H1 (cell line): ENCODE data around the gene FAM83G. TPM values are rescaled to one million over a fixed set of nuclear protein-coding genes. Genes with fewer than 3 reads are reported as not detected.

Experiments used
- CTCF ChIA-PET: fragments of 300-600 bp; sonication (Branson Sonifier 250); formaldehyde crosslinking; loops from one replicate; lab custom pipeline; 2021; ENCODE audit not compliant: partially characterized antibody; lab: Charles Lee
- POLR2A ChIA-PET: fragments of 300-600 bp; sonication (Branson Sonifier 250); formaldehyde crosslinking; loops from one replicate; lab custom pipeline; 2021; ENCODE audit warnings: inconsistent platforms; ENCODE audit not compliant: partially characterized antibody; lab: Charles Lee
- DNase-seq, 2 experiments: peaks; one replicate each; pipeline versions ENCODE4 v3.0.0 to v3.0.0-alpha.2; 2010 to 2022; ENCODE audit warnings: low spot score in 2 of 2, low read depth in 1 of 2, mixed read lengths in 1 of 2
- FAIRE-seq: peaks from 2 replicates; lab custom pipeline; 2011; peaks lifted over from hg19 to GRCh38; lab: Jason Lieb, UNC
- H2AFZ ChIP-seq: 2 replicates; pipeline ENCODE4 v1.8.1; 2012; ENCODE audit warnings: low read length, inconsistent platforms
- H2AK5ac ChIP-seq: 2 replicates; pipeline ENCODE4 v1.6.1; 2013; ENCODE audit warnings: low read depth, low read length
- H2BK120ac ChIP-seq: replicated peaks from 2 replicates; pipeline ENCODE3; 2013; ENCODE audit warnings: low read depth, low read length, inconsistent platforms
- H2BK12ac ChIP-seq: 2 replicates; pipeline ENCODE4 v1.6.1; 2013; ENCODE audit warnings: low read depth, low read length
- H2BK15ac ChIP-seq: 2 replicates; pipeline ENCODE4 v1.6.1; 2013; ENCODE audit warnings: low read length
- H2BK20ac ChIP-seq: 2 replicates; pipeline ENCODE4 v1.6.1; 2013; ENCODE audit warnings: low read length
- H2BK5ac ChIP-seq: 2 replicates; pipeline ENCODE4 v1.6.1; 2013; ENCODE audit warnings: low read depth, low read length
- H3K14ac ChIP-seq: 2 replicates; pipeline ENCODE4 v1.6.1; 2013; ENCODE audit warnings: inconsistent platforms; ENCODE audit not compliant: insufficient read length
- H3K18ac ChIP-seq: 2 replicates; pipeline ENCODE4 v1.6.1; 2013; ENCODE audit warnings: low read length; ENCODE audit errors: extremely low read depth
- H3K23ac ChIP-seq: 2 replicates; pipeline ENCODE4 v1.6.1; 2013; ENCODE audit warnings: inconsistent platforms; ENCODE audit not compliant: insufficient read length
- H3K23me2 ChIP-seq: 2 replicates; pipeline ENCODE4 v1.6.1; 2013; ENCODE audit warnings: low read depth, low read length
- H3K27ac ChIP-seq: 2 replicates; pipeline ENCODE4 v1.6.1; 2011; ENCODE audit warnings: low read depth, low read length, inconsistent platforms
- H3K27me3 ChIP-seq, 4 experiments: replicated peaks in 1 of 4; 1 replicate in 1 of 4; 2 replicates in 3 of 4; pipeline versions ENCODE4 v1.6.1 to v1.8.1; 2011 to 2013; ENCODE audit warnings: low read length in 3 of 4, mild to moderate bottlenecking in 3 of 4, inconsistent platforms in 2 of 4, mixed read lengths in 2 of 4, moderate library complexity in 1 of 4; ENCODE audit not compliant: control insufficient read depth in 3 of 4, insufficient read depth in 3 of 4; ENCODE audit errors: extremely low read depth in 1 of 4
- H3K36me3 ChIP-seq, 4 experiments: 2 replicates each; pipeline versions ENCODE4 v1.6.1 to v1.8.1; 2011 to 2013; ENCODE audit warnings: mild to moderate bottlenecking in 4 of 4, low read length in 3 of 4, moderate library complexity in 2 of 4, control low read depth in 1 of 4, inconsistent platforms in 1 of 4; ENCODE audit not compliant: insufficient read depth in 4 of 4, control insufficient read depth in 2 of 4
- H3K4ac ChIP-seq: replicated peaks from 2 replicates; pipeline ENCODE3; 2013; ENCODE audit warnings: low read length, low read depth, mixed read lengths, inconsistent platforms; ENCODE audit not compliant: insufficient read length
- H3K4me1 ChIP-seq, 4 experiments: replicated peaks in 1 of 4; 1 replicate in 1 of 4; 2 replicates in 3 of 4; pipeline versions ENCODE4 v1.6.1 to v1.8.1; 2011 to 2013; ENCODE audit warnings: low read length in 3 of 4, inconsistent platforms in 2 of 4, mixed read lengths in 1 of 4; ENCODE audit not compliant: insufficient read depth in 4 of 4, control insufficient read depth in 3 of 4
- H3K4me2 ChIP-seq, 2 experiments: 2 replicates each; pipeline versions ENCODE4 v1.6.1 to v1.8.1; 2011 to 2013; ENCODE audit warnings: low read depth in 2 of 2, low read length in 2 of 2, control low read depth in 1 of 2, inconsistent platforms in 1 of 2, mild to moderate bottlenecking in 1 of 2; ENCODE audit not compliant: insufficient read depth in 1 of 2
- H3K4me3 ChIP-seq, 4 experiments: fragments of 200-600, 300-600 bp in 1 of 4; sonication (generic), shearing (Covaris generic), sonication (Bioruptor Twin) in 1 of 4; 2 replicates each; pipeline versions ENCODE4 v1.5.1 to v1.8.1; 2011 to 2016; ENCODE audit warnings: low read length in 4 of 4, low read depth in 3 of 4, control low read depth in 2 of 4, inconsistent platforms in 2 of 4, mild to moderate bottlenecking in 2 of 4, mixed read lengths in 1 of 4, moderate library complexity in 1 of 4; ENCODE audit not compliant: insufficient read depth in 2 of 4; ENCODE audit errors: extremely low read depth in 1 of 4
- H3K56ac ChIP-seq: replicated peaks from 2 replicates; pipeline ENCODE3; 2013; ENCODE audit warnings: low read depth, mild to moderate bottlenecking, mixed read lengths, low read length, inconsistent platforms; ENCODE audit not compliant: insufficient read length
- H3K79me1 ChIP-seq: 2 replicates; pipeline ENCODE4 v1.6.1; 2013; ENCODE audit warnings: low read depth, low read length, control low read depth
- H3K79me2 ChIP-seq, 2 experiments: 2 replicates each; pipeline versions ENCODE4 v1.6.1 to v1.8.1; 2012 to 2013; ENCODE audit warnings: low read length in 2 of 2, mild to moderate bottlenecking in 2 of 2, inconsistent platforms in 1 of 2; ENCODE audit not compliant: insufficient read depth in 2 of 2, control insufficient read depth in 1 of 2
- H3K9ac ChIP-seq, 4 experiments: replicated peaks in 1 of 4; 1 replicate in 1 of 4; 2 replicates in 3 of 4; pipeline versions ENCODE4 v1.6.1 to v1.8.1; 2011 to 2013; ENCODE audit warnings: low read depth in 3 of 4, low read length in 3 of 4, control low read depth in 2 of 4, mild to moderate bottlenecking in 2 of 4, moderate library complexity in 2 of 4, inconsistent platforms in 1 of 4; ENCODE audit errors: extremely low read depth in 1 of 4
- H3K9me3 ChIP-seq, 2 experiments: 2 replicates each; pipeline versions ENCODE4 v1.6.1 to v1.8.1; 2012 to 2013; ENCODE audit warnings: mild to moderate bottlenecking in 2 of 2, moderate library complexity in 2 of 2, control low read depth in 1 of 2, inconsistent platforms in 1 of 2, low read depth in 1 of 2, low read length in 1 of 2, mixed read lengths in 1 of 2; ENCODE audit not compliant: insufficient read depth in 2 of 2
- H4K20me1 ChIP-seq, 2 experiments: replicated peaks in 1 of 2; 2 replicates each; pipeline versions ENCODE3 to v1.8.1; 2011 to 2013; ENCODE audit warnings: inconsistent platforms in 2 of 2, low read length in 2 of 2, mild to moderate bottlenecking in 1 of 2; ENCODE audit not compliant: insufficient read depth in 2 of 2, control insufficient read depth in 1 of 2
- H4K5ac ChIP-seq: 2 replicates; pipeline ENCODE4 v1.6.1; 2013; ENCODE audit warnings: low read length, low read depth, mixed read lengths, inconsistent platforms; ENCODE audit not compliant: insufficient read length
- H4K8ac ChIP-seq: 2 replicates; pipeline ENCODE4 v1.8.0; 2013; ENCODE audit warnings: mild to moderate bottlenecking, moderate library complexity, low read length, inconsistent platforms; ENCODE audit not compliant: insufficient read depth; ENCODE audit errors: extremely low read depth
- H4K91ac ChIP-seq: replicated peaks from 2 replicates; pipeline ENCODE3; 2013; ENCODE audit warnings: low read length, mixed read lengths, inconsistent platforms; ENCODE audit not compliant: insufficient read length
- E2F6 ChIP-seq: IDR thresholded peaks from 2 replicates; pipeline ENCODE4 v1.6.1; 2012; ENCODE audit warnings: inconsistent platforms
- MAX ChIP-seq: IDR thresholded peaks from 2 replicates; pipeline ENCODE4 v1.6.1; 2012; ENCODE audit warnings: inconsistent platforms
- NANOG ChIP-seq: IDR thresholded peaks from 2 replicates; pipeline ENCODE4 v1.6.1; 2011; ENCODE audit warnings: low read length, low read depth, mild to moderate bottlenecking, inconsistent platforms; ENCODE audit not compliant: insufficient read depth, poor library complexity, severe bottlenecking
- TEAD4 ChIP-seq: IDR thresholded peaks from 2 replicates; pipeline ENCODE4 v1.6.1; 2012; ENCODE audit warnings: low read depth, low read length, inconsistent platforms, mixed read lengths
- YY1 ChIP-seq: IDR thresholded peaks from 2 replicates; pipeline ENCODE4 v1.6.1; 2011; ENCODE audit warnings: low read depth, mild to moderate bottlenecking, low read length
- WGBS, 2 experiments: shearing (Covaris generic) in 1 of 2; methylation state at CpG; one replicate each; pipeline versions ENCODE4 v1.1.6 to v1.1.7; 2013 to 2015; ENCODE audit warnings: low lambda C conversion rate in 2 of 2, mixed read lengths in 2 of 2, inconsistent platforms in 1 of 2, low coverage in 1 of 2, missing lambda C conversion rate in 1 of 2; ENCODE audit not compliant: insufficient replicate concordance in 2 of 2, insufficient coverage in 1 of 2, insufficient read length in 1 of 2; ENCODE audit errors: extremely low coverage in 1 of 2, missing lambda C conversion rate in 1 of 2; 5-methylcytosine and 5-hydroxymethylcytosine counted together
- polyA plus RNA-seq, 7 experiments: library from polyadenylated mRNA; depleted of rRNA in 3 of 7; stranded (reverse) in 5 of 7; unstranded in 2 of 7; fragments of >200 nt in 5 of 7; fragments of 200-250 nt in 2 of 7; gene quantifications; 1 replicate in 5 of 7; 2 replicates in 1 of 7; 4 replicates in 1 of 7; pipeline versions ENCODE4 v1.2.1 to v1.2.3, GENCODE V29; 2011 to 2013; ENCODE audit warnings: missing spikeins in 2 of 7, mixed read lengths in 2 of 7
- total RNA-seq: library from RNA; stranded (reverse); fragmentation: NEBNext Ultra II Directional; extraction: Animal tissue kit (Norgen Biotek cat#: 25700); gene quantifications from 2 replicates; pipeline ENCODE4 v1.2.1, GENCODE V29; 2021

FAM83G gene
- total and polyA plus RNA-seq, 2 of the 8 experiments (the other 6 are each of a cell fraction or from before 2014, with no cell fraction given): 15.4 to 29.0 TPM

- Histone ChIP-seq H3K56ac (no peak overlapping the region), H3K27me3 (no peaks in the 10 kb centered on the region), H2AFZ (no peak overlapping the region), H3K18ac (no peak overlapping the region), H3K4me3 (no peak overlapping the region), H3K14ac (no peak overlapping the region), H2AK5ac (no peak overlapping the region), H3K79me2 (peaks cover 8 to 85% of the 10 kb centered on the region in 2 experiments; a peak in 3 of 4 replicates), H2BK20ac (no peak overlapping the region), H3K23me2 (no peaks in the 10 kb centered on the region), H3K4me2 (no peak overlapping the region), H4K8ac (no peak overlapping the region), H4K20me1 (peaks cover 16 to 32% of the 10 kb centered on the region in 2 experiments), H3K27ac (no peak overlapping the region), H3K36me3 (peaks cover 0 to 18% (median under 1%) of the 10 kb centered on the region in 4 experiments; a peak in 2 of 8 replicates), H4K91ac (no peak overlapping the region), H3K9ac (no peak overlapping the region), H2BK120ac (no peak overlapping the region), H3K79me1 (peaks cover 37% of the 10 kb centered on the region), H3K9me3 (no peaks in the 10 kb centered on the region), H3K4me1 (no peaks in the 10 kb centered on the region), H2BK15ac (no peak overlapping the region), H2BK12ac (no peak overlapping the region), H2BK5ac (no peak overlapping the region), H4K5ac (no peak overlapping the region), H3K23ac (no peak overlapping the region), H3K4ac (no peak overlapping the region)
- POLR2A ChIA-PET: interaction anchor here (1.1 to 1.7 kb wide), 3 partner anchors 8 to 35 kb away, joined by 3 to 6 read pairs (median 4); no protein-coding TSS in a partner anchor
- TF ChIP-seq TEAD4: no peak
- no peak for TF ChIP-seq MAX
- TF ChIP-seq E2F6: no peak
- no peak for TF ChIP-seq NANOG
- no peak for TF ChIP-seq YY1
- FAIRE-seq (no peak), DNase-seq (no peak)
- WGBS, 2 experiments: 84% methylated on average over 3 of the region's 3 CpGs; no CpG with 5 or more reads in 1 of the 2 experiments
- CTCF ChIA-PET: interaction anchor here (0.7 to 2.1 kb wide), 3 partner anchors 10 to 35 kb away, joined by 3 to 10 read pairs (median 3); no protein-coding TSS in a partner anchor
Observed at GRCh38 chr17:18995220-18995619, 9.3 kb downstream of the FAM83G start.
